GM12891 (cell line): Measurements from ENCODE around the gene REC114.

Experiments used
- PAX5 ChIP-seq: IDR thresholded peaks from 2 replicates; pipeline ENCODE4 v1.6.1; 2011; ENCODE audit warnings: low read length, moderate library complexity, mild to moderate bottlenecking; ENCODE audit not compliant: insufficient read depth, severe bottlenecking
- POLR2A ChIP-seq: IDR thresholded peaks from 2 replicates; pipeline ENCODE4 v1.6.1; 2011; ENCODE audit warnings: low read depth, low read length, control low read depth
- POLR2AphosphoS5 ChIP-seq: IDR thresholded peaks from 2 replicates; pipeline ENCODE4 v1.6.1; 2011; ENCODE audit warnings: low read depth, low read length, control low read depth
- SPI1 ChIP-seq: IDR thresholded peaks from 2 replicates; pipeline ENCODE4 v1.6.1; 2011; ENCODE audit warnings: low read depth, low read length, control low read depth
- TAF1 ChIP-seq: IDR thresholded peaks from 2 replicates; pipeline ENCODE4 v1.6.1; 2011; ENCODE audit warnings: low read depth, low read length, control low read depth

DNA sequence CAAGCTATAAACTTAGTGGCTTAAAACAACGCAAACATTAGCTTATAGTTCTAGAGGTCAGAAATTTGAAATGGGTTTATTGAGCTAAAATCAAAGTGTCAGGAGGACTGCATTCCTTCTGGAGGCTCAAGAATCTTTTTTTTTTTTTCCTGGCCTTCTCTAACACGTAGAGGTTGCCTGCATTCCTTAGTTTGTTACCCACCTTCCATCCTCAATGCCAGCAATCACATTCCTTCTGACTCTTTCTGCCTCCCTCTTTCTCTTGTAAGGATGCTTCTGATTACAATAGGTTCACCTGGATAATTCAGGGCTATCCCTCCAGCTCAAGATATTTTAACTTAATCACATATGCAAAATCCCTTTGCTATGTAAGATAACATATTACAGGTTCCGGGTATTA is 24.8 kb downstream of the REC114 start:
- TF ChIP-seq POLR2A (no peak), POLR2AphosphoS5 (no peak), PAX5 (no peak), TAF1 (no peak), SPI1 (no peak)
